Measurements from ENCODE around the gene KCNA5.

GRCh38 chr12:5051913-5052312, 8.2 kb downstream of the KCNA5 start:
- no peak for TF ChIP-seq CTCF (IDR thresholded peaks at IDR 0.05)
- no peak for TF ChIP-seq POLR2A (IDR thresholded peaks at IDR 0.05)
